ENCODE results near the gene KLHL36. TPM values are rescaled to one million over a fixed set of nuclear protein-coding genes. Genes with fewer than 3 reads are reported as not detected.

The KLHL36 gene
- total and polyA plus RNA-seq, 9 of the 15 experiments (the other 6 are each of a cell fraction or from before 2014, with no cell fraction given): 2.1 to 51.2 (median 18.5) TPM

GRCh38 chr16:84699712-84700445 lies 51.6 kb downstream of the KLHL36 start, which contains the start of gene USP10 (continued):
- TF ChIP-seq REST (IDR thresholded peaks at IDR 0.05; ENCODE audit: borderline replicate concordance): no peak
- TF ChIP-seq REST (CRISPR knock-in tag; IDR thresholded peaks at IDR 0.05; ENCODE audit: low read depth): no peak
- TF ChIP-seq NRF1 (conservative IDR thresholded peaks at IDR 0.05 in 1 of 2, IDR thresholded peaks at IDR 0.05 in 1 of 2): peak; percentile 88 to 92
- no peak for TF ChIP-seq PHB (CRISPR knock-in tag; IDR thresholded peaks at IDR 0.05)
- 0 out of 2 replicates have a peak, but pooled peaks have one; percentile 37 for TF ChIP-seq DMBX1 (CRISPR knock-in tag; IDR thresholded peaks at IDR 0.05; ENCODE audit: borderline replicate concordance)
- TF ChIP-seq NBN (IDR thresholded peaks at IDR 0.05; ENCODE audit: low read depth): no peak
- no peak for TF ChIP-seq BRD9 (IDR thresholded peaks at IDR 0.05; ENCODE audit: low read depth, partially characterized antibody)
- TF ChIP-seq HNRNPUL1 (IDR thresholded peaks at IDR 0.05; ENCODE audit: low read length): no peak
- no peak for TF ChIP-seq ARNT (IDR thresholded peaks at IDR 0.05)
- TF ChIP-seq, protein P1, sequence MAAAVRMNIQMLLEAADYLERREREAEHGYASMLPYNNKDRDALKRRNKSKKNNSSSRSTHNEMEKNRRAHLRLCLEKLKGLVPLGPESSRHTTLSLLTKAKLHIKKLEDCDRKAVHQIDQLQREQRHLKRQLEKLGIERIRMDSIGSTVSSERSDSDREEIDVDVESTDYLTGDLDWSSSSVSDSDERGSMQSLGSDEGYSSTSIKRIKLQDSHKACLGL (CRISPR knock-in tag; IDR thresholded peaks at IDR 0.05; ENCODE audit: borderline replicate concordance, poor library complexity, severe bottlenecking): peak; percentile 75
- TF ChIP-seq ELF1 (tag; IDR thresholded peaks at IDR 0.05): no peak
- TF ChIP-seq COPS2 (conservative IDR thresholded peaks at IDR 0.05): no peak
- TF ChIP-seq SRSF1 (IDR thresholded peaks at IDR 0.05; ENCODE audit: low read depth, low read length): no peak
- TF ChIP-seq ATF3 (IDR thresholded peaks at IDR 0.05): no peak
- TF ChIP-seq ATF3 (CRISPR knock-in tag; conservative IDR thresholded peaks at IDR 0.05): no peak
- TF ChIP-seq EHMT2 (IDR thresholded peaks at IDR 0.05): no peak
- TF ChIP-seq GATAD2A (IDR thresholded peaks at IDR 0.05): no peak; the same call in 1 of the 2 replicates
- TF ChIP-seq KHSRP (IDR thresholded peaks at IDR 0.05): no peak
- no peak for TF ChIP-seq ADNP (tag; IDR thresholded peaks at IDR 0.05)
- TF ChIP-seq ATF2 (CRISPR knock-in tag; IDR thresholded peaks at IDR 0.05): no peak
